ENCODE data around the gene ATL2. TPM values are rescaled to one million over a fixed set of nuclear protein-coding genes. Genes with fewer than 3 reads are reported as not detected.

Gene ATL2
- 43.8 to 74.9 TPM (median 54.8 TPM) in 5 replicates for total RNA-seq (2022; extraction: Qiagen RNA extraction; ENCODE audit: low read depth)

DNA sequence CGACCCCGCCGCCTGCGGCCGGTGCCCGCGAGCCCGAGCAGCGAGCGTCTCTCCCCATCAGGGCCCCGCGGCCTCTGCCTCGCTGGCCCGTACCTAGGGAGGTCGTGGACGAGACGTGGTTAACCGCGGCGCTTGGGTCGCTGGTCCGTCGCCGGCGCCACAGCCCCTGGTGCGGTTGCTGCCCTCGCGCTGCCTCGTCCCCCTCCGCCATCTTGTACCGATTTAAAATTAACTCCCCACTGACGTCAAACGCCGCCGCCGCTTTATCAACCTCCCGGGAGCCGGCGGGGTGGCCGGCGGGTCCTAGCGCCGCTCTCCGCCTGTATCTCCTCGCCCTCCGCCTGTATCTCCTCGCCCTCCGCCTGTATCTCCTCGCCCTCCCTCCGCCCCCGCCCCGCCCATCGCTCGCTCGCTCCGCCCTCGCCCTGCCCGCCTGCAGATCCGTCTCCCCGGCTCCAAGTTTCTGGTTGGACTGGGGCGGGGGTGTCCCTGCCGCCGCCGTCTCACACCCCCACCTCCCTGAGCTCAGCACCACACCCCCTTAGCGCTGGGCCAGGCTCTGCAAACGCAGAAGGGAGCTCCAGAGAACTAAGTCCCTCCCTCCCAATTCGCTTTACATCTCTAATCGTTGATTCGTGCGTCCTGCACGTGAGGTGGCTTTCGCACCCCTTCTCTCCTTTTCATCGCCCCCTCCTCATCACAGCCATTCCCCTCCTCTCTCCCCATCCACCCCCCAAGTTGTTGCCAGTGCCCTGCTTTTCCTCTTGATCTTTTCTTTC, at the start of gene ATL2:
Gene ATL2, minus strand, starts transcription at position 224 of the 779 bp plus-strand sequence. Its CDS starts 13 bp downstream, at position 211.

Other genes with a start within 250 kb of the ATL2 start
- gene HNRNPLL, start 225.7 kb upstream of the ATL2 start, total RNA-seq (2022; extraction: Qiagen RNA extraction; ENCODE audit: low read depth): 16.2 to 27.0 TPM (median 25.0 TPM) in 5 replicates

Measured in A549 treated with RU486 at 1 μM for 4 hours (cell line).